ENCODE results near the gene SLC47A1.
A peak's percentile ranks its signal among the peaks of the same experiment; 100 is the strongest.
"Not testable (repeated sequence)": the region's sequence is repeated elsewhere in the genome, so short reads cannot be mapped to it uniquely, and the experiment has no call there.

SLC47A1 gene

DNA sequence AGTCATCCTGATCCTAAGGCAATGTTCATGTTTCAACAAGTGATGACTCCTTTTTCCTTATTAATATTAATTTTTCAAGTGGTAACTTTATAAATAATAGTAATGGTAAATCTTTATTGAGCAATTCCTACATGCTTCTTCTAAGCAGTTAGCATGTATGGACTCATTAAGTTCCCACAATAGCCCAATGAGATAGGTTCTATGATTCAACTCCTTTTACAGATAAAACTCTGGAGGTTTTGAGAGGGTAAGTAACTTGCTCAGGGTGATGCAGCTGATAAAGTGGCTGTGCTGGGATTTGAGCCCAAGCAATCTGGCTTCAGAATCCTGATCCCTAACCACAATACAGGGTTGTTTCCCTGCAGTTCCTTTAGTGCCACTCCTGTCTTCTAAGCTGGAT lies 25.3 kb downstream of the SLC47A1 start:
- no peak for DNase-seq

DNA sequence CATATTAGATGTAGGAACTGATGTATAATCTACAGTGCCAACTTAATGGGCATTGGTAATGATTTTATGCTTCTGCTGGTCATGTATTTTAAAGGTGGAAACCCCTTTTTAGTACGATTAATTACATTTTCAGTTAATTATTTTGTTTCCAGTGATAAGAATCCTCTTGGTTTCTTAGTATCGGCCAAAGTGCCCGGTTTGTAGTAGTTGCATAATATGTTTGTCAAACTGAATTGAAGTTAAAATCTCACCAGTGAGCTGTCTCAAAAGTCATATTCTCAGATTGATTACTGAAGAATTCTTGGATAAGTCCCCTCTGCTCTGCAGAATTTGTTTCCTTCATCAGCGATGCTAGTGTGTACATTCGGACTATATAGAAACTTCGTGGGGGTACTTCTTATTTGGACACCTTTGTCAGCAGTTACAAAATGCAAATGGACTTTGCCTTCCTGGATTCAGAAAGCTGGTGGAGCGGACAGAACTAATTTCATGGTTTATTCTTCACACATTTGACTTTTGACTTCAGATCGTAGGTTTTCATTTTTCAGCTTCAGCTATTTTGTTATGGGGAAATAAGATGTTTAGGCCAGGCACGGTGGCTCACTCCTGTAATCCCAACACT lies 28.2 kb downstream of the SLC47A1 start:
- DNase-seq: no peak

DNA sequence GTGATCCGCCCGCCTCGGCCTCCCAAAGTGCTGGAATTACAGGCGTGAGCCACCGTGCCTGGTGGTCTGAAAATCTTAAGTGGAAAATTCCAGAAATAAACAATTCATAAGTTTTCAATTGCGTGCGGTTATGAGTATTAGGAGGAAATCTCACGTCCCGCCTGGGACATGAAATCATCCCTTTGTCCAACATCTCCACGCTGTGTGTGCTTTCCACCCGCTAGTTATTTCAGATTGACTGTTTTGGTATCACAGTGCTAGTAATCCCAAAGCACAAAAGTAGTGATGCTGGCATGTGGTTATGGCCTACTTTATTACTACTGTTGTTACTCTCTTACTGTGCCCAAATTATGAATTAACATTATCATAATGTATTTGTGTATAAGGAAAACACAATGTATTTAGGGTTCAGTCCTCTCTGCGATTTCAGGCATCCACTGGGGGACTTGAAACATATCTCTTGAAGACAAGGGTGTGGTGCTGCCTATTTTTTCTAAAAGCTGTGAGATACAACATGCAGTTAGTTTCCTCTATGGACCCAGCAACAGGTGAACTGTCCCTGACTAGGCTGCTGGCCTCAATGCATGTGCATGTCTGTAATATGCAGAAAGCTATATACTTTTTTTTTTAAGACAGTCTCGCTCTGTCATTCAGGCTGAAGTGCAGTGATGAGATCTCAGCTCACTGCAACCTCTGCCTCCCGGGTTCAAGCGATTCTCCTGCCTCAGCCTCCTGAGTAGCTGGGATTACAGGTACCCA lies 32.3 kb downstream of the SLC47A1 start:
- no peak for DNase-seq

DNA sequence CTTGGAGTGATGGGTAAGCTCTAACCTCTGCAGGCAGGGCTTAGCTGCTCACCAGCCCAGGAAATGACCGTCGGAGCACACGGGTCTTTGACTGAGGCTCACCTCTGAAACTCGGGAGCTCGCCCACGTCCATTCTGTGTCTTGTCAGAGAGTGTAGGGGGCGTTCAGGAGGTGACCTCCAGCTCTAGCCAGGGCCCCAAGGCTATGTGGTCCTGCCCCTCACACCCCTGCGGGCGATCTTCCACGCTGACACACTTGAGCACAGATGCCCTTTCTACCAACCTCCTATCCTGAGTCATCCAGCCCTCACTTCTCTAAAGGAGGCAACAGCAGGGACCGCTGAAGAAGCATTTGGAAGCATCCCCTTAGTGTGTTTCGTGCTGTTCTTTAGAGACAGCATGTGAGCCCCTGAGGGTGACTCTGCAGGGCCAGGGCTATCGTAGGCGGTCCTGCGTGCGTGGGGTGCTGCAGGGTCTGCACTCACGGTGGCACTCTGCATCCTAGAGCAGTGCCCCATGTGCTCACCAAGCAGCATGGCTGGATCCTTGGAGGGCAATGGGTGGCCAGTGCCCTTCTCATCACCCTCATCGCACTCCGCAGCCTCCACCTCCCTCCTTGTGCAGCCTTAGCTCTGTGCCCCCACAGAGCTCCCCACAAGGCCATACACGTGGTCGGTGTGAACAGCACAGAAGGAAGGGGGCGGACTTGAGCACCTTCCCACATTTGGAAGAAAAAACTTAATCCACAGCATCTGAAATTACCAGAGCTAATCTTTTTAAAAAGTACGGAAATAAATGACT lies 33.8 kb downstream of the SLC47A1 start:
- no peak for DNase-seq

DNA sequence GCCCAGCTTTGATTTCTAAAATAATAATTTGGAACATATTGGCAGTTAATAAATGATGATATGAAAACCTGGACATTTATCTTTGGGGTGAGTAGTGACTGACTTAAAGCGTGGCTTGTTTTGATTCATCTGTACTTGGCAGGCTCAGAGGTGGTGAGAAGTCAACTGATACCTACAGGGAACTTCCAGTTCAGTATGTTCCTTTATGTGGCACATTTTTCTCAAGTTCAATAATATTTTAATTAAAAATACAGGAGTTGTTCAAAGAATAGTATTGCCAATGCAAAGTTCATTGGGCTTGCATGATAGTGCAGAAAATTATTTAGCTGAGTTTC lies 34.3 kb downstream of the SLC47A1 start:
- DNase-seq: no peak

DNA sequence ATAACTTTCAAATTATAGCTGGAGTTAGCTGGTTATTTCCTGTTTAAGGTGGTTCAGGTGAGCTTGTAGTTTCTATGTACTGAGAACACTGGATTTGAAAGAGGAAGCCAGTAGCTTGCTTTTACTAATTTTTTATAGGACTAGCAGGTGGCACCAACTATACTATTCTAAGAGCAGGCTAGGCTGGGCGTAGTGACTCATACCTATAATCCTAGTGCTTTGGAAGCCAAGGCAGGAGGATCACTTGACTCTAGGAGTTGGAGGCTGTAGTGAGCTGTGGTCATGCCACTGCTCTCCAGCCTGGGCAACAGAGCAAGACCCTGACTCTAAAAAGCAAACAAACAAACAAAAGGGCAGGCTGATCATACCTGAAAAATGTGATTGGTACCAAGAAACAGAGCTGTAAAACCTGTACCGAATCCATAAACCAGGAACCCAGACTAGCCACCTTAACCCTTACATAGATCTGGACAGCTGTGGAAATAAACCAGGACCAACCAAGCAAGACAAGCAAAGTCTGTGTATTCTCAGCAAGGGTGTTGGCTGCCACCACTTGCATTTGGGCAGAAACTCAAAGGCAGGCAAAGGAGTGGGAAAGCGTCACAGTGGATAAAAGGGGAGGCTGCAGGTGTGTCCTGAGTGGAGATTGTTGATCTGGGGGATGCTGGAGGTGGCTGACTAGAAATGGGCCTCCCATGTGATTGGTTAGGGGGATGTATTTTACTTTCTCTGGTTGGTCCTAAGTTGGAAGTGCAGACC lies 36.3 kb downstream of the SLC47A1 start:
- peak; percentile 83 for DNase-seq

DNA sequence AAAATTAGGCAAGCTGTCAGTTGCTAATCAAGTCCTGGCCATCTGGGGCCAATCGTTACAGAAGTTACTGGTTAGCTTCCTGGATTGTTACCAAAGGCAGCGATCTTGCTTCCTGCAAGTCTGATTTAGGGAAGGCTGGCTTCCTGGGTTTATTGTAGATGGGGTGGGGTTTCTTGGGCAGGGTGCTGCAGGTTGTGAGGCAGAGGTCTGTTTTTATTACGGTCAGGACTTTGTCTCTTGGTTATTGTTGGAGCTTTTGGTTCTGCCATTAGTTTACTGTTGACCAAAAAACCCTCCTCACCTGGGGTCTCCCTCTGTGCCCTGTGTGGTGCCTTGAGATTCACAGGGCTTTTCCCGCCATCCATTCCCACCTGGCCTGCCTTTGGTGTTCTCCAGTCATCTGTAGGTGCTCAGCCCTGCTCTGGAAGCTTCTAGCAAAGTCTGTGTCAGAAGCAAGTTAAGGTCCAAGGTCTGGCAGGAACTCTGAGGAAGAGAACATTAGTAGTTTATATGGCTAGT lies 36.9 kb downstream of the SLC47A1 start:
- DNase-seq: no peak

DNA sequence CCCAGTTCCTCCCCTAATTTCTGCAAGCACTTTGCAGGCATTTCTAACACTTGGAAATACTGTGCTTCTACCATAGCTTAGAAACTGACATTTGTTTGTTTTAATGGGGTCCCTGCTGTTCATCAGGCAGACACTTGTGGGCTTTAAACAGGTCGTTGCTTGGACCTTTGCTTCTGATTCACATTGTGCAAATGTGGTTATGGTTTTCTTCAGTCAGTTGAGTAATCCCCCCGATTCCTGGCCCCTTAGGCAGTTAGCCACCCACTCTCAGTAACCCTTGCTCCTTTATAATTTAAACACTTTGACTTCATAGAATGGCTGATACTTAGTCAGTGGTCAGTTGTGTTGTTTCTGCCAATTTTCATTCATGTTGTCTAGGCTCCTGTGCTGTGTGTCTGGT lies 39.4 kb downstream of the SLC47A1 start:
- DNase-seq: no peak

DNA sequence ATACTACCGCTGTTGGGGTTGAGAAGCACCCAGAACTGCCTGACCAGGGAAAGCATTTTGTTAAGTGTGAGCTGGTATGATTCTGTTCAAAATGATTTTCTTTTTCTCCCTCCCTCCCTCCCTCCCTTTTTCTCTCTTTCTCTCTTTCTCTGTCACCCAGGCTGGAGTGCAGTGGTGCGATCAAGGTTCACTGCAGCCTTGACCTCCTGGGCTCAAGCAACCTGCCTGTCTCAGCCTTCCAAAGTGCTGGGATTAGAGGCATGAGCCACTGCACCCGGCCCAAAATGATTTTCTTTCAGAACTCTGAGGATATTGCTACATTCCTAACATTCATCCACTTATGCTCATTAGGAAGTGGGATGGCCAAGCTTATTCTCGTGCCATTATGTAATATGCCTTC lies 41.3 kb downstream of the SLC47A1 start:
- no peak for DNase-seq

DNA sequence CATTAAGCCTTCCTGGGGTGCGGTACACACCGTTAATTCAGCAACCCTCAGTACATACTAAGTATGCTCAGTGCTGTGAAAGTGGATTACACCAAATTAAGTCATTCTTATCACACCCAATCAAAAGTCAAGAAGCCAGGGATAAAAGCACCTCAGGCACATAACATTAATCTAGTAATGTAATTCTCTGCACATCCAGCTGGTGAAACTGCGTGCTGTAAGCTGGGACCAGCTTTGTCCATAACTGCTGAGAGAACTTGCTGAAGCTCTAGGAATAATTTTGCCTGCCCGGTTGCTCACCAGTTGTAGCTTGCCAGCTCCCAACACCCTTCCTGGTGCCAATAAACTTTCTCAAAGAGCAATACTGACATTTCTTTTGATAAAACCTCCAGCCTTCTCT lies 44.9 kb downstream of the SLC47A1 start:
- peak; percentile 8 for DNase-seq

DNA sequence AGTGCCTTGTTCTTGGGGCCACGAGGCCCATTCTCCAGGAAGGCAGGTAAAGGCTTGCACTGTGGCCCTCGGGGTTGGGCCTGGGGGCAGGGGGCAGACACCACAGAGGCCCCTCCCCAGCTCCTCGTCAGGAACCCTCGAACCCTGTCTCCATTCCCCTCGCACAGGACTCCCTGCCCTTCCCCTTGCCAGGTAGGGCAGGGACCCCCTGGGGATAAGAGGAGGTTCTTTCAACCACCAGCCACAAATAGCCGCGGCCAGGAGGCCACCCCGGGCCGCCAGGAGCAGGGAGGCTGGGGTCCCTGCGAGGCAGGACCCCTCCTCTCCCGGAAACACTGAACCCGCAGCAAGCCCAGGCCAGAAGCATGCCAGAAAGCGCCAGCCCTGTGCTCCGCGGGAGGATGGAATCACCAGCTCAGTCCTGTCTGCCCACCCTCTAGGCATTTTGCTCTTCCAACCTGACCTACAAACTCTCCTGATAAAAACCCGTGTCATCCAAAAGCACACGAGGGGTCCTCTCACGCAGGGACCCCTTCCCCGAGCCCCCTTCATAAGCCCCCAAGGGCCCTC lies 45.6 kb downstream of the SLC47A1 start:
- no peak for DNase-seq

DNA sequence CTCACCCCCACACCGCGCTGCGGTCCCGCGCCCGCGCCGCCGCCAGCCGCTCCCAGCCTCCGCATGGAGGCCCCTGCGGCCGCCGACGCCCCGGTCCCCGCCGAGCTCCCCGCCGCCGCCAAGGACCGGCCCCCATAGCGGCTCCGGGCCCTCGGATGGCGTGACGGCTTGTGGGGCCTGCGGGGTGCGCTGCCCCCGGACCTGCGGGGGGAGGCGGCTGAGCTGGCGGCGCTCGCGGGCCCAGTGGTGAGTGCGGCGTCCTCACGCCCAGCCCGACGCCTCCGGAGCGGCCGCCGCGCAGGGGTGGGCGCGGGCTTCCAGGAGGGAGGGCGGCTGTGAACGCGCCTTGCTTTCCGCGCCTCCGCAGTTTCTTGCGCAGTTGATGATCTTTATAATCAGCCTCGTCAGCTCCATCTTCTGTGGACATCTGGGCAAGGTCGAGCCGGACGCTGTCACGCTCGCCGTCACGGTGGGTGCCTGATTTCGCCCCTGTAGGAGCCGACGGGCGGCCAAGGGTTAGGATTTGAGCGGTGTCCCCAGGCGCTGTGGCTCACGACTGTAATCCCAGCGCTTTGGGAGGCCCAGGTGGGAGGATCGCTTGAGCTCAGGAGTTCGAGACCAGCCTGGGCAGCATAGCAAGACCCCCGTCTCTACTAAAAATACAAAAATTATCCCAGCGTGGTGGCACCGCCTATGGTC lies 46.4 kb downstream of the SLC47A1 start:
- peak; percentile 30 for DNase-seq

DNA sequence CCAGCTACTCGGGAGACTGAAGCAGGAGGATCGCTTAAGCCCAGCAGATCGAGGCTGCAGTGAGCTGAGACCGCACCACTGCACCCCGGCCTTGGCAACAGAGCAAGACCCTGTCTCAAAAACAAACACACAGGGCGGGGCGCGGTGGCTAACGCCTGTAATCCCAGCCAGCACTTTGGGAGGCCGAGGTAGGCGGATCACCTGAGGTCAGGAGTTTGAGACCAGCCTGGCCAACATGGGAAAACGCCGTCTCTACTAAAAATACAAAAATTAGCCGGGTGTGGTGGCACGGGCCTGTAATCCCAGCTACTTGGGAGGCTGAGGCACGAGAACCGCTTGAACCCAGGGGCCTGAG lies 46.9 kb downstream of the SLC47A1 start:
- DNase-seq: not testable (repeated sequence)

DNA sequence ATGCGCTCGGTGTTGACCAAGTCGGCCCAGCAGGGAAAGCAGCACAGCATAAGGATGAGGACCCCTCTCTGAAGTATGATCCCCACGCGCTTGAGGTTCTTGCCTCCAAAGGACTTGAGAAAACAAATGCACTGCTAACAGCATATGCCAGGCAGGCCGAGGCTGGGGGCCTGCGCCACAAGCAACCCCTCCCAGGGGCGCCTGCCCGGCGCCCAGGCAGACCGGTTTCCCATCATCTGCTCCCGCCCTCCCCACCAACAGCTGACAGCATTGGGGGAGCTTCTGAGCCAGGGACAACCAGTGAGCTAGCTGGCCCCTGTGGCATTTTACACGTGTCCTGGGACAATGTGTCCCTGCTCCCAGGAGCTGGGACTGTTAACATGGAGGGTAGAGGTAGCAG lies 48.5 kb downstream of the SLC47A1 start:
- DNase-seq: not testable (repeated sequence)

DNA sequence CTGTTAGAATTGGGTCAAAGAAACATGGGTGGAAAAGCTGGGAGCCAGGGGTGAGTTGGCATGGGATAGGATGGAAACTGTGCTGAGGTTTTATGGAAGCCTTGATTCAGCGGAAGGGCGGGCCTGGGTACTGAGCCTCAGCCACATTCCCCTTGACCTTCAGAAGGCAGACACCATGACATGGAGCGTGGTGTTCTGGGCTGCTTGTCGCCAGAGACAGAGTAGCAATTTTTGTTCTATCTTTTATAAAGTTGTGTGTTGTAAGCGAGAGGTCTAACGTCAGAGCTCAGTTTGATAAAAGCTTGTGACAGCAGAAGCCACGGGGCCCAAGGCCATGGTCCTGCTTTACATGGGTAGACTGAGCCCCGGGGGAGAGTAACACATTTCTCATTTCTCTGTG lies 50.2 kb downstream of the SLC47A1 start:
- no peak for DNase-seq

DNA sequence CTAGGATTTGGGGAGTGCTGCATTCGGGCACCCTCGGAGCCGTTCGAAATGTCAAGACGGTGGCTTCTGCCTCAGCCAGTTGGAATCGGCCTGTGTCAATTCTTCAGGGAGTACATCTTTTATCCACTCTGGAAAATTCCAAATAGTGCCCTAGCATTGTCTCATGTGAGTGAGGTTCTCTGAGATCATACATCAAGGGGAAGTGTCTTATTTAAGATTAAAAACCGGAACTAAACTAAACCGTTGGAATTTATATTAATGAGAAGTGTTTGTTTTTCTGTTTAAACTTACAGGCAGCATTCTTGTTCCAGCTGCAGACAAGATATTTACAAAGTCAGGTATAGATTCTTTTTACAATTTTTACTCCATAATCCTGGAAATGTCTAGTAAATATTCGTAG lies 56.8 kb downstream of the SLC47A1 start:
- DNase-seq: no peak

DNA sequence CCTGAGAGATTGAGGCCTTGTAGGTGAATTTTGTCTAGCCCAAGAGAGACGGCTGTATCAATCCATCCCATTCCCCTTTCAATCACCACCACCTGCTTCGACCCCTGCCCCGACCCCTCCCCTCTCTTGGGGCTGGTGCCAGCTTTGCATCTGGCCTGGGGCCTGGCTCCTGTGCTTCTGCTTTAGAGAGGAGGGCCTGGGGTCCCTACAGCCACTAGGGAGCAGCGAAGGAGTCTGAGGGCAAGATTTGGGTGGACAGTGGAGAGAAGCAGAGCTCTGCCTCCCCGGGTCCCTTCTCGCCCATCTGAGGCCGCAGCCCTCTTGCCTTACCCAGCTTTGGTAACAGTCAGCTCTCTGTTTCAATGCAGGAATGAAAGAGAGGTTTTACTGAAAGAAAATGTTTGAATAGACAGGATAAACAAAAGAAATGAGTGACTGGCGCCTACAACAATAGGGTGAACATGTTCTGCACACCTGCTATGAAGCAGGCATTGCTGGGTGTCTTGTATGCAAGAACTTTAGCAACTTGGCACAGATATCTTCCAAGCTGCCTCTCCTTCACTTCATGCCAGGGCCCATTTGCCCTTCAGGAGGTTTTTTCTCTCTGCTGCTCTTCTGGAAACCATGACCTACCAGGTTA lies 57.4 kb downstream of the SLC47A1 start:
- DNase-seq: peak; percentile 19

DNA sequence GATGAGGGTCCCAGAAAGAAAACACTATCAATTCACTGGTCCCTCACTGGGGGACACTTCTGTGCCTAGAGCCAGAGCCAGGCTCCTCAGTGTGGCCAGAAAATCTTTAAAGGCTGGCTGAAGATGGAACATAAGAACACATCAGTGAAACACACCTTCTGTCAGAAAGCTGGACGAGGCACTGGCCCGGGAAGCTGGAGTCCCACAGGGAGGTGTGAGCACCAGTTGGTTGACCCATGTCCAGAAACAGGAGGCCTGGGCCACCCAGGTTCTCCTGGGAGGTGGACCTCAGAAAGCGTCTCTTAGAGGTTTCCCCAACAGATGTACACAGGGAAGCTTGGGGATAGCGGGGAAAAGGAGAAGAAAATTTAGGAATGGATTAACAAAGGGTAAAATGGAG lies 58.7 kb downstream of the SLC47A1 start:
- DNase-seq: no peak

DNA sequence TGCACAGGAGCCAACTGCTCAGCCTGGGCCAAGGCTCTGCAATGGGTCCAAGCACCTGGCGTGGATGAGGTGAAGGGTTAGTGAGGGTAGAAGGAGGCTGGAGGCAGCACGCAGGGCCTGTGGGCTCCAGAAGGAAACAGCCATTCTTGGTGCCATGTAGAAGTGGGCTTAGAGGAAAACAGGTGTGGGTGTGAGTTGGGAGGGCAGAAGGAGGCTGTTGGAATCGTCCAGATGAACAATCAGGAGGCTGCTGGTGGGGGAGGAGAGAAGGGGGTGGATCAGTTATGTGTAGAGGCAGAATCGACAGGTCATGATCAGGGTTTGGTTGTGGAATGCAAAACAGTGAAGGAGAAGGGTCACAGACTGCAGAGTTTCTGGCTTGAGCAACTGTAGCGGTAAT lies 63.2 kb downstream of the SLC47A1 start:
- no peak for DNase-seq

DNA sequence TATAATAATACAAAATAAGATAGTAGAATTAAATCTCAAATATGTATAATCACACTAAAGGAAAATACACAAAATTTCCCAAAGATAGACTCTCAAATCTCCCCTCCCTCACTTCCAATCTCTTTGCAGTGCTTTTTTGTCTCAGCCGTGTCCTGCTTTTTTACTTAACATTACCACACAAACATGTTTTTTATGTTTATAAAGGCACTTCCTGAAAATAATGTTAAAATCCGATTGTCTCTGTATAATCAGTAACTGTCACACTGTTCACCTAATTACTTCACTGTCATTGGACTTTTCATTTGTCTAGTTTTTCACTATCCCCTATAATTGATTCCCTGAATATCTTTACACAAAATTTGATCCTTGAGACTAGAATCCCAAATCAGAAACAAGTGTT lies 76.7 kb downstream of the SLC47A1 start:
- DNase-seq: no peak

DNA sequence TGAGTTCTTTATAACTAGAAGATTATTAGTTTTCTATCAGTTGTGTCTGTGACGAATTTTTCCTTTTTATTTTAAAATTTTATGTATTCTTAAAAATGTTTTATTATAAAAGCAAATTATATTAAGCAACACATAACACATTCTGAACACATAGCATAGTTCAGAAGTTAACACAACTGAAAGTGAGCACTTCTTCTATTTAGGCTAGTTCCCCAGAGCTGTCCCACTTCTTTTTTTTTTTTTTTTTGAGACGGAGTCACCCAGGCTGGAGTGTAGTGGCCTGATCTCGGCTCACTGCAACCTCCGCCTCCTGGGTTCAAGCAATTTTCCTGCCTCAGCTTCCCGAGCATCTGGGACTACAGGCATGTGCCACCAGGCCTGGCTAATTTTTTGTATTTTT lies 77.2 kb downstream of the SLC47A1 start:
- no peak for DNase-seq

DNA sequence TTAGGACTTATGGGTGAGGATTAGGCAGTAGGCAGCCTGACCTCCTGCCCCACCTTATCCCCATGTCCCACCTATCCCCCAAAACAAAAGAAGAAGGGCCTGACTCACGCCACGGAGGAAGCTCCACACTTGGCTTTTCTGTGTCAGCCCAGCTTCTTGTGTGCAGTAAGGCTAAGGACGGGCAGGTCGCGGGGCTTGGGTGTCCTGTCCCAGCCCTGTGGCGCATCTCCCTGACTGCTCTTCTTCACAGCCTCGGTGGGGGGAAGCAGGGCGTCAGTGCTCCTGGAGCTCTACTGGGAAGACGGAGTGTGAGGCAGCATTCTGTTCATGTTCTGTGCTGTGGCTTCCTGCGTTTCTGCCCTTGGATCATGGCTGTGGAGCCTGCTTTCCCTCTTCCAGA lies 80.3 kb downstream of the SLC47A1 start:
- DNase-seq: no peak
